Prostate gland (tissue), 2 donors: Measurements from ENCODE around the gene ATP2C2. TPM values are rescaled to one million over a fixed set of nuclear protein-coding genes. Genes with fewer than 3 reads are reported as not detected.
A peak's percentile ranks its signal among the peaks of the same experiment; 100 is the strongest.

Source experiments
- DNase-seq: peaks from one replicate; pipeline ENCODE4 v3.0.0-alpha.2; 2019; ENCODE audit warnings: low spot score
- H3K27ac ChIP-seq, 2 donors: fragments of 200-600 bp; sonication (generic); 2 replicates each; pipeline ENCODE4 v1.5.1; 2017 to 2019
- H3K27me3 ChIP-seq: fragments of 200-600 bp; sonication (generic); replicated peaks from 2 replicates; pipeline ENCODE4 v1.5.1; 2019; ENCODE audit not compliant: insufficient read depth
- H3K36me3 ChIP-seq, 2 donors: fragments of 200-600 bp; sonication (generic); 1 replicate in 1 of 2; 2 replicates in 1 of 2; pipeline versions ENCODE4 v1.5.1 to v1.8.1; 2017 to 2019
- H3K4me1 ChIP-seq: fragments of 200-600 bp; sonication (generic); replicated peaks from 2 replicates; pipeline ENCODE4 v1.5.1; 2019
- H3K4me3 ChIP-seq, 2 donors: fragments of 200-600 bp; sonication (generic); 2 replicates each; pipeline ENCODE4 v1.5.1; 2017 to 2019
- H3K9me3 ChIP-seq: fragments of 200-600 bp; sonication (generic); 2 replicates; pipeline ENCODE4 v1.5.1; 2017
- CTCF ChIP-seq, 4 experiments: fragments of 200-600 bp in 2 of 4; fragments of 450-650 bp in 2 of 4; sonication (generic) in 2 of 4; IDR thresholded peaks; 1 replicate in 3 of 4; 2 replicates in 1 of 4; pipeline ENCODE4 v1.5.1; 2016 to 2019; ENCODE audit warnings: antibody characterized with exemption in 4 of 4, mild to moderate bottlenecking in 2 of 4, moderate library complexity in 2 of 4
- POLR2A ChIP-seq: fragments of 450-650 bp; IDR thresholded peaks from one replicate; pipeline ENCODE4 v1.6.1; 2016; ENCODE audit warnings: antibody characterized with exemption, mild to moderate bottlenecking
- POLR2AphosphoS5 ChIP-seq: sonication (generic); formaldehyde crosslinking; IDR thresholded peaks from one replicate; pipeline ENCODE4 v1.6.1; 2017; ENCODE audit warnings: antibody characterized with exemption
- WGBS: methylation state at CpG from one replicate; pipeline ENCODE4 v1.1.5; 2018; 5-methylcytosine and 5-hydroxymethylcytosine counted together
- intact Hi-C: fragments of 100-400 bp; cut with DNase I; formaldehyde crosslinking; loops from one replicate; pipeline ENCODE4 v1.14.2; 2022
- total RNA-seq, 2 donors: library from RNA; depleted of rRNA; stranded (reverse); fragments of >200 nt; gene quantifications; one replicate each; pipeline ENCODE4 v1.1.0, GENCODE V29; 2016

The ATP2C2 gene
- 10 to 100 TPM; 43.7 to 56.1 TPM for total RNA-seq

GRCh38 chr16:84368308-84368996 lies at the start of gene ATP2C2:
TSS of gene ATP2C2 (plus strand) at chr16:84368538. CDS start at chr16:84368616, 78 bp downstream.
- intact Hi-C loops: no loop called here
- Histone ChIP-seq H3K36me3 (no peaks in the 10 kb centered on the region), H3K27me3 (no peaks in the 10 kb centered on the region), H3K4me1 (no peaks in the 10 kb centered on the region), H3K9me3 (no peaks in the 10 kb centered on the region), H3K4me3 (peak within 1 kb of the TSS; percentile 45 to 46), H3K27ac (peak within 1 kb of the TSS; percentile 70 to 75)
- TF ChIP-seq POLR2AphosphoS5 (peak; percentile 55), POLR2A (peak; percentile 80), CTCF (IDR thresholded peaks at IDR 0.05) (no peak)
- WGBS: 2% methylated on average over 43 of the region's 66 CpGs
- peak; percentile 78 for DNase-seq

- Histone ChIP-seq H3K4me1 (no peaks in the 10 kb centered on the region), H3K27ac (no peak overlapping the region), H3K4me3 (no peak overlapping the region), H3K36me3 (no peaks in the 10 kb centered on the region), H3K27me3 (no peaks in the 10 kb centered on the region), H3K9me3 (no peaks in the 10 kb centered on the region)
- no peak for TF ChIP-seq POLR2AphosphoS5
- TF ChIP-seq POLR2A: no peak
- TF ChIP-seq CTCF (IDR thresholded peaks at IDR 0.05): no peak
- no peak for DNase-seq
- intact Hi-C loops: no loop called here
- 95% methylated on average over 22 of the region's 24 CpGs for WGBS
These were observed 49.1 kb upstream of the ATP2C2 start for GRCh38 chr16:84319146-84319760.

GRCh38 chr16:84320511-84320910 lies 47.8 kb upstream of the ATP2C2 start:
- no peak for DNase-seq
- TF ChIP-seq POLR2A (no peak), CTCF (IDR thresholded peaks at IDR 0.05) (no peak), POLR2AphosphoS5 (no peak)
- WGBS: 72% methylated on average over 5 of the region's 5 CpGs
- Histone ChIP-seq H3K27ac (no peak overlapping the region), H3K9me3 (no peaks in the 10 kb centered on the region), H3K36me3 (no peaks in the 10 kb centered on the region), H3K4me3 (no peak overlapping the region), H3K4me1 (no peaks in the 10 kb centered on the region), H3K27me3 (no peaks in the 10 kb centered on the region)
- intact Hi-C loops: no loop called here

- WGBS: 61% methylated on average over 4 of the region's 4 CpGs
- intact Hi-C loops: no loop called here
These were observed 46.4 kb upstream of the ATP2C2 start for GRCh38 chr16:84321932-84322331.

More at GRCh38 chr16:84321932-84322331, 46.4 kb upstream of the ATP2C2 start:
- no peak overlapping the region for H3K4me3 ChIP-seq
- H3K27me3 ChIP-seq: no peaks in the 10 kb centered on the region
- no peaks in the 10 kb centered on the region for H3K9me3 ChIP-seq
- no peaks in the 10 kb centered on the region for H3K36me3 ChIP-seq
- no peaks in the 10 kb centered on the region for H3K4me1 ChIP-seq
- H3K27ac ChIP-seq: no peak overlapping the region
- TF ChIP-seq CTCF (IDR thresholded peaks at IDR 0.05): no peak
- TF ChIP-seq POLR2A: no peak
- no peak for TF ChIP-seq POLR2AphosphoS5
- no peak for DNase-seq
